Activated B cell treated with CpG ODN at 0.5 μM for 24 hours (primary cell): Measurements from ENCODE around the gene ORMDL2. TPM values are rescaled to one million over a fixed set of nuclear protein-coding genes. Genes with fewer than 3 reads are reported as not detected.

Experiments used
- ATAC-seq: fragments of 200-7000 bp; cut with Tn5 transposase; one replicate; pipeline ENCODE4 v1.10.0; 2021; ENCODE audit warnings: low read depth, mild to moderate bottlenecking, moderate library complexity
- CTCF ChIA-PET: fragments of 350-600 bp; sonication (Branson Sonifier 250); formaldehyde crosslinking; loops from one replicate; lab custom pipeline; 2021; ENCODE audit warnings: antibody characterized with exemption; lab: Charles Lee
- POLR2A ChIA-PET: fragments of 350-600 bp; sonication (Branson Sonifier 250); formaldehyde crosslinking; loops from one replicate; lab custom pipeline; 2021; ENCODE audit warnings: antibody characterized with exemption; lab: Charles Lee
- DNase-seq: peaks from one replicate; pipeline ENCODE4 v3.0.0; 2022
- H3K27ac Mint-ChIP-seq: one replicate; pipeline ENCODE4 v1.8.0; 2020; ENCODE audit warnings: mixed read lengths
- H3K27me3 Mint-ChIP-seq: one replicate; pipeline ENCODE4 v1.8.0; 2021; ENCODE audit warnings: mixed read lengths
- H3K36me3 Mint-ChIP-seq: one replicate; pipeline ENCODE4 v1.8.0; 2021; ENCODE audit warnings: low read depth, mixed read lengths
- H3K4me1 Mint-ChIP-seq: one replicate; pipeline ENCODE4 v1.8.0; 2021; ENCODE audit warnings: mixed read lengths
- H3K4me3 Mint-ChIP-seq: one replicate; pipeline ENCODE4 v1.8.0; 2020; ENCODE audit warnings: mild to moderate bottlenecking, mixed read lengths
- H3K9me3 Mint-ChIP-seq: one replicate; pipeline ENCODE4 v1.8.0; 2020; ENCODE audit warnings: mixed read lengths
- intact Hi-C: fragments of 100-400 bp; cut with micrococcal nuclease; formaldehyde crosslinking; loops from one replicate; pipeline ENCODE4 v1.15.1; 2024
- total RNA-seq: library from RNA; stranded (reverse); gene quantifications from 2 replicates; pipeline ENCODE4 v1.2.3, GENCODE V29; 2022
- TF ChIP-seq, protein P1 (sequence below): fragments of 200-600 bp; IDR thresholded peaks from one replicate; pipeline ENCODE4 v1.8.0; 2022; ENCODE audit warnings: antibody characterized with exemption, mild to moderate bottlenecking

Gene ORMDL2
- total RNA-seq, 1 donor from 2014 or later = 70.9 TPM

DNA sequence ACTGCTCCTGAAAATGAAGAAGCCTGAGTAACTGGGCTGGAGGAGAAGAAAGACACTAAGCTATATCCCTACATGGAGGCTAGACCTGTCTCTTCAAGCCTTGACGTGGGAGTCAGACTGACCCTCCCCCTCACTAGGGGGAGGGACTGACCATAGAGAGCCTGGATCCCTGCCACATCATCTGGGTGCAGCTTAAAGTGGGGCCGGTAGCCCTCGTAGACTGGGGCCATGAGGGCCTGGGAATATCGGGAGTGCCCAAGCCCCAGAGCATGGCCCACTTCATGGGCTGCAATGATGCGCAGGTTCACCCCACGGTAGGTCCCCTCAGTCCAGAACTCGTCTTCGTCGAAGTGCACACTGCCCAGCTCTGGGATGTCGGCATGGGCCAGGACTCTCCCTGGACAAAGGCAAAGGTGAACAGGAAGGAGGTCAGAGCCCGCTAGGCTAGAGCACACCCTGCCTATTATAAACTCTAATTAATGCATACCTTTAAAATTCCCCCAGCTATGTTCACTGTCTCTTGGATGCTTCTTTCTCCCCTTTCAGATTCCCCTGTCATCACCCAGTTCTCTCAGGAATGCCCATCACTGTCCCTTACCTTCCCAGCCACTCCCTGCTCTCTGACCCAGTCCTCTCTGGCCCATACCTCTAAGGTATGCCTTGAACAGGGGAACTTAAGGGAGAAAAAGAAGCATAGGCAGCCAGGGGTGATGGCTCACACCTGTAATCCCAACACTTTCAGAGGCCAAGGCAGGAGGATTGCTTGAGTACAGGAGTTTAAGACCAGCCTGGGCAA, 21.7 kb downstream of the ORMDL2 start:
- Mint-ChIP-seq H3K9me3 (no peaks in the 10 kb centered on the region), H3K36me3 (no peaks in the 10 kb centered on the region), H3K4me3 (no peak overlapping the region), H3K27me3 (peaks cover 7% of the 10 kb centered on the region), H3K4me1 (no peaks in the 10 kb centered on the region), H3K27ac (no peak overlapping the region)
- no peak for ATAC-seq
- TF ChIP-seq, protein P1, sequence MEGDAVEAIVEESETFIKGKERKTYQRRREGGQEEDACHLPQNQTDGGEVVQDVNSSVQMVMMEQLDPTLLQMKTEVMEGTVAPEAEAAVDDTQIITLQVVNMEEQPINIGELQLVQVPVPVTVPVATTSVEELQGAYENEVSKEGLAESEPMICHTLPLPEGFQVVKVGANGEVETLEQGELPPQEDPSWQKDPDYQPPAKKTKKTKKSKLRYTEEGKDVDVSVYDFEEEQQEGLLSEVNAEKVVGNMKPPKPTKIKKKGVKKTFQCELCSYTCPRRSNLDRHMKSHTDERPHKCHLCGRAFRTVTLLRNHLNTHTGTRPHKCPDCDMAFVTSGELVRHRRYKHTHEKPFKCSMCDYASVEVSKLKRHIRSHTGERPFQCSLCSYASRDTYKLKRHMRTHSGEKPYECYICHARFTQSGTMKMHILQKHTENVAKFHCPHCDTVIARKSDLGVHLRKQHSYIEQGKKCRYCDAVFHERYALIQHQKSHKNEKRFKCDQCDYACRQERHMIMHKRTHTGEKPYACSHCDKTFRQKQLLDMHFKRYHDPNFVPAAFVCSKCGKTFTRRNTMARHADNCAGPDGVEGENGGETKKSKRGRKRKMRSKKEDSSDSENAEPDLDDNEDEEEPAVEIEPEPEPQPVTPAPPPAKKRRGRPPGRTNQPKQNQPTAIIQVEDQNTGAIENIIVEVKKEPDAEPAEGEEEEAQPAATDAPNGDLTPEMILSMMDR = no peak
- CTCF ChIA-PET = no interaction called here
- POLR2A ChIA-PET = no interaction called here
- intact Hi-C loops = no loop called here
- no peak for DNase-seq

DNA sequence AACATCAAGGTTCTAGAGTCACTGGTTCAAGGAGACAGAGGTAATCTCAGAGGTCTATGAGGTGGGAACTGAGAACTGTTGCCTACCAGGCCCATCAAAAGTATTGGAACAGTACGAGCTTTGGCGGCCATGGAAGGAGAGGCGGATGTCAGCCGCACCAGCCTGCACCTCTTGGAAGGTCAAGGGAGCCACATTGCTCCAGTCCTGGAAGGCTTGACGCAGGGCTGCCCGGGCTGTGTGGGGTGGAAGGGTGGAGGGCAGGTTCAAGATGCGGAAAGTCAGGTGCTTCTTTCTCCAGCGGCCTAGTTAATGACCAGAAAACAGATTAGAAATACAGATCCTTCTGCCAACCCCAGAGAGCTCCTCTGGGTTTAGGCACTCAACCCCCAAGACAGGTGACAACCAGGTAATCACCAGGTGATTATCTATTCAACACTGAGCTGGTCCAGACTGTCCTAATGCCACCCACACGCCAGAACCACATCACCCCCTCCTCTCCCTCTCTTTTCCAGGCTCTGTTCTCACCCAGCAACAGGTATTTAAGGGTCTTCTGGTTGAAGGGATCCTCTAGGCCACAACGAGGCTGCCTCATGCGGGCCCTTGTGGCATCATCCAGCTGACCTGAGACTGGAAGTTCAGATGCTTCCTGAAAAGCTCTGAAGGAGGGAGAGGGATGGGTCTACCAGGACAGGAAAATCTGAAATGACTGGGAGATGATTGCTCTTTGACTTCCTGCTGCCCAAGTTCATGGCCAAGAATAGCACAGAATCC, 22.9 kb downstream of the ORMDL2 start:
- no peak overlapping the region for H3K4me3 Mint-ChIP-seq
- no peaks in the 10 kb centered on the region for H3K4me1 Mint-ChIP-seq
- intact Hi-C loops = no loop called here
- H3K9me3 Mint-ChIP-seq = no peaks in the 10 kb centered on the region
- ATAC-seq (no peak), DNase-seq (no peak)
- POLR2A ChIA-PET = no interaction called here
- TF ChIP-seq, protein P1 = no peak
- H3K27me3 Mint-ChIP-seq = peaks cover 7% of the 10 kb centered on the region
- CTCF ChIA-PET = no interaction called here
- no peaks in the 10 kb centered on the region for H3K36me3 Mint-ChIP-seq
- H3K27ac Mint-ChIP-seq = no peak overlapping the region

DNA sequence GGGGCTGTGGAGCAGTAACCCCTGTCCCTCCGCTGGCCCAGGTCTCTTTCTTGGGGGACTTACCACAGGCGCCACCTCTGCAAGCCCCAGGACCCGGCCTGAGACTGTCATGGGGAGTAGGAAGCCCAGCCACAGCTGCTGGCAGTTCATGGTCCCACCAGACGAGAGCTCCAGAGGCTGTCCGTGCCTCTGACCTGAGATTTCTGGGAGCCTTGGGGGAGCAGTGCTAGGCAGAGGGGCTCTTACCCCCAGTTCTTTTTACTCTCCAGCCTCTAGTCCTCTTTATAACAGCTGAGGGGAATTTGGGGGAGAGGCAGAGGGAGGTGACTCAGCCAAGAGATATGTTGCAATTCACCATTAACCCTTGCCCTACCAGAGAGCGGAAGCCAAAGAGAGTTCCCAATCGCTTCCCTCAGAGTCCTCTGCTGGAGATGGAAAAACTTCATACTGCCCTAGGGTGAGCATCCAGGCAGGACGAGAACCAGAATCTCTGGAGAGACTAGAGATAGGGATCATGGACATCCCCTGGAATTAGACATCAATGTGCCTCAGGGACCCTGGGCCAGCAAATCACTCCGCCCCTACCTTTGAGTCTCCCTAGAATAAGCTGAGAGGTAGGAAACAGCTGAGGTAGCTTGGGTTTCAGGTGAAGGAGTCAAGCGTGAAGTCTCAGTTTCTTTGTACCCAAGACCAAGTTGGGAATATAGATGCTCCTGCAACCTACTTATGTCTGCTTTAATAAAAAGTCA, 25.0 kb downstream of the ORMDL2 start, which contains the start of gene MMP19:
TSS of gene MMP19 (minus strand) at position 256 of the 749 bp plus-strand sequence. CDS start at position 150, 106 bp downstream.
- TF ChIP-seq, protein P1 = no peak
- Mint-ChIP-seq H3K36me3 (no peaks in the 10 kb centered on the region), H3K4me1 (no peaks in the 10 kb centered on the region), H3K4me3 (no peak within 1 kb of the TSS), H3K9me3 (no peaks in the 10 kb centered on the region), H3K27me3 (peaks cover 9% of the 10 kb centered on the region), H3K27ac (no peak within 1 kb of the TSS)
- intact Hi-C loops = no loop called here
- ChIA-PET CTCF (no interaction called here), POLR2A (interaction anchor here (0.6 kb wide), 1 partner anchor 447 kb away, joined by 4 read pairs; no protein-coding TSS in a partner anchor)
- no peak for DNase-seq
- ATAC-seq = no peak

DNA sequence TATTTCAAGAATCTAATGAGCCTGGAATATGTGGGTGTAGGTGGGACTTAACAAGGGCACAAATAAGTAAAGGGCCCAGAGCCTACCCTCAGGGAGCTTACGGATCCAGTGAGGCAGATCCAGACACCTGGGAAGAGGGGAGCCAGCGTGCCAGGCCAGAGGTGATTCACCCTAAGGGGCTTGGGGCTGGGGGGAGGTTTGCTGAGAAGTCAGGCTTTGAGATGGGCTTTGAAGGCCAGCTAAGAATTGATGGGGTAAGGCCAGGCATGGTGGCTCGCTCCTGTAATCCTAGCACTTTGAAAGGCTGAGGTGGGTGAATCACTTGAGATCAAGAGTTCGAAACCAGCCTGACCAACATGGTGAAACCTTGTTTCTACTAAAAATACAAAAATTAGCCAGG, 25.6 kb downstream of the ORMDL2 start:
- Mint-ChIP-seq H3K9me3 (no peaks in the 10 kb centered on the region), H3K4me1 (no peaks in the 10 kb centered on the region), H3K36me3 (no peaks in the 10 kb centered on the region), H3K4me3 (no peak overlapping the region), H3K27ac (no peak overlapping the region), H3K27me3 (peaks cover 9% of the 10 kb centered on the region)
- intact Hi-C loops = no loop called here
- ChIA-PET CTCF (no interaction called here), POLR2A (interaction anchor here (0.6 kb wide), 1 partner anchor 446 kb away, joined by 4 read pairs; no protein-coding TSS in a partner anchor)
- DNase-seq (no peak), ATAC-seq (no peak)
- TF ChIP-seq, protein P1 = no peak
